Gastrocnemius medialis (tissue), 4 donors: ENCODE data around the gene CCDC91.

Experiments
- POLR2A ChIP-seq, 2 donors: fragments of 450-650 bp; IDR thresholded peaks; one replicate each; pipeline ENCODE4 v1.6.1; 2017; ENCODE audit warnings: antibody characterized with exemption in 2 of 2, mild to moderate bottlenecking in 2 of 2, moderate library complexity in 2 of 2
- TF ChIP-seq, protein P1 (sequence below), 5 experiments: fragments of 450-650 bp in 3 of 5; fragments of 200-600 bp in 2 of 5; sonication (generic) in 2 of 5; IDR thresholded peaks in 4 of 5; conservative IDR thresholded peaks in 1 of 5; 1 replicate in 4 of 5; 2 replicates in 1 of 5; pipeline ENCODE4 v1.5.1; 2016 to 2019; ENCODE audit warnings: antibody characterized with exemption in 5 of 5, mild to moderate bottlenecking in 3 of 5, moderate library complexity in 3 of 5

DNA sequence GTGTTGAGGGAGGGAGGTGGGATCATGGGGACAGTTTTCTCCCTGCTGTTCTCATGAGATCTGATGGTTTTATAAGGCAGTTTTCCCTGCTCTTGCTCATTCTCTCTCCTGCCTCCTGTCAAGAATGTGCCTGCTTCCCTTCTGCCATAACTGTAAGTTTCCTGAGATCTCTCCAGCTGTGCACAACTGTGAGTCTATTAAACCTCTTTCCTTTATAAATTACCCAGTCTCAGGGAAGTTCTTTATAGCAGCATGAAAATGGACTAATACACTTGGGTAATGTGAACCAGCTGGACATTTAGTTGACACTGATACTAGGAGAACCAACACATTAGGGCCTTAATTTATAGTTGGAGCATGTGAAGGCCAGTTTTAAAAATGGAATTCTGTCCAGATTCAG, 12.4 kb upstream of the CCDC91 start:
- TF ChIP-seq, protein P1, sequence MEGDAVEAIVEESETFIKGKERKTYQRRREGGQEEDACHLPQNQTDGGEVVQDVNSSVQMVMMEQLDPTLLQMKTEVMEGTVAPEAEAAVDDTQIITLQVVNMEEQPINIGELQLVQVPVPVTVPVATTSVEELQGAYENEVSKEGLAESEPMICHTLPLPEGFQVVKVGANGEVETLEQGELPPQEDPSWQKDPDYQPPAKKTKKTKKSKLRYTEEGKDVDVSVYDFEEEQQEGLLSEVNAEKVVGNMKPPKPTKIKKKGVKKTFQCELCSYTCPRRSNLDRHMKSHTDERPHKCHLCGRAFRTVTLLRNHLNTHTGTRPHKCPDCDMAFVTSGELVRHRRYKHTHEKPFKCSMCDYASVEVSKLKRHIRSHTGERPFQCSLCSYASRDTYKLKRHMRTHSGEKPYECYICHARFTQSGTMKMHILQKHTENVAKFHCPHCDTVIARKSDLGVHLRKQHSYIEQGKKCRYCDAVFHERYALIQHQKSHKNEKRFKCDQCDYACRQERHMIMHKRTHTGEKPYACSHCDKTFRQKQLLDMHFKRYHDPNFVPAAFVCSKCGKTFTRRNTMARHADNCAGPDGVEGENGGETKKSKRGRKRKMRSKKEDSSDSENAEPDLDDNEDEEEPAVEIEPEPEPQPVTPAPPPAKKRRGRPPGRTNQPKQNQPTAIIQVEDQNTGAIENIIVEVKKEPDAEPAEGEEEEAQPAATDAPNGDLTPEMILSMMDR (IDR thresholded peaks at IDR 0.05 in 4 of 5, conservative IDR thresholded peaks at IDR 0.05 in 1 of 5): no peak
- no peak for TF ChIP-seq POLR2A (IDR thresholded peaks at IDR 0.05)
